Kasumi-1 (cell line): ENCODE results near the gene ZBTB6.
A peak's percentile ranks its signal among the peaks of the same experiment; 100 is the strongest.
"Not testable (repeated sequence)": the region's sequence is repeated elsewhere in the genome, so short reads cannot be mapped to it uniquely, and the experiment has no call there.

Source experiments
- DNase-seq, 2 experiments: peaks; one replicate each; lab custom pipeline; 2025; lab: John Stamatoyannopoulos, UW

Gene ZBTB6

DNA sequence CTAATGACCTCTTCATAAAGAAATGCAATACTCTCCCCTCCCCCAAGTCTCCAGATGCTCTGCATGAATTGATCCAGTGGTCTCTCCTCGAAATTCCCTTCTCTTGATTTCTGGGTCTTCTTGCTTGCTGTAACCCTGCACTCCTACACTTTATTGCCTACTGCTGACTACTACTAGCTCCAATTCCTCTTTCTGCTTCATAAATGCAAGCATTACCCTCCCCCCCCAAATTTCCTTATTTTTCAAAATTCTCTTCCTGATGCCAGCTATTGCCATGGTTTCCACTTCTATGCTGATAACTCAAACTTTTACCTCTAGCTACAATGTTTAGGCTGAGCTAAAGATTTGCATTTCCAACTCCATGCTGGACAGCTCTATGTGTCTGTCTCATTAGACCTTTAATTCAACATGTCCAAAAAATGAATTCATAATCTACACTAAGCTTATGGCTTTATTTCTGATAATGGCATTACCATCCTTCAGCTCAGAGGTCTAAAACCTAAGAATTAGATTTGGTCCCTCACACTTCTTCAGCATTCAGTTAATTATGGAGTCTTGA is 16.8 kb upstream of the ZBTB6 start:
- no peak for DNase-seq

DNA sequence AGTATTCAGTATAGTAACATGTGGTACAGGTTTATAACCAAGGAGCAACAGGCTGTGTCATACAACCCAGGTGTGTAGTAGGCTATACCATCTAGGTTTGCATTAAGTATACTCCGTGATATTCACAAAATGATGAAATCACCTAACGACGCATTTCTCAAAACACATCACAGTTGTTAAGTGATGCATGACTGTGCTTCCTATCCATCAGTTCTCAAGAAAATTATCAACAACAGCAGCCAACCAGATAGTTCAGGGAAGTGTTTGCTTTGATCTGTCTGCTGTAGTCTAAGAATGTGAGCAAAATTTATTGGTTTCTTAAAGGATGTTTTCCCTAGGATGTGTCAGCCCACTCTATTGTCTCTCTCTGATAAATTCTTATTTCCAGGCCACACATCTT is 10.8 kb upstream of the ZBTB6 start:
- no peak for DNase-seq

DNA sequence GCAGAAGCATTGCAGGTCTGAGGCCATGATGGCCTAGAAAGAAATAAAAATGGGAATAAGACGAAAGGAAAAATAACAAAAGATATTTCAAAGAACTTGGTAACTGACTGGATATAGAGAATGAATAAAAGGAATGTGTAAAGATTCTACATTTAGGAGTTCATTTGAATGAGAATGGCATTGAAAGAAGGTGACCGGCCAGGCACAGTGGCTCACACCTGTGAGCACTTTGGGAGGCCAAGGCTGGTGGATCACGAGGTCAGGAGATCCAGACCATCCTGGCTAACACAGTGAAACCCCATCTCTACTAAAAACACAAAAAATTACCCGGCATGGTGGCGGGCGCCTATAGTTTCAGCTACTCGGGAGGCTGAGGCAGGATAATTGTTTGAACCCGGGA is 9.6 kb upstream of the ZBTB6 start:
- DNase-seq: no peak

DNA sequence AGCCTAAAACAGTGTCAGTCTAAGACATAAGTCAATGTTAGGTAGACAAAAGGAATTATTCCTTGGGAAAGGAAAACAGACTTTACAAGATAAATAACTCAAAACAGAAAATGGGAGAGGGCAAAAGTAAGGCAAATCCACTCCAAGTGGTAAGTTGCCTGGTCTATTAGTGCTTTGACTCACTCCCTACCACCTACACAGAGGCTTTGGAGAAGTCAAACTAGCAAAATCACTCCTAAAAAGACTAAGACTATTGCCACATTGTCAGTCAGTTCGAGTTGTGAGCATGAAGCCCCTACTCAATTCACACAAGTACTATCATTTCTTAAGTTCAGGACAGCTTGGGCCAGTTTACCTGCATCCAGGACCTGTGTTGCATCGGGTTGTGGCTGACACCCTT is 5.2 kb upstream of the ZBTB6 start:
- DNase-seq: no peak

DNA sequence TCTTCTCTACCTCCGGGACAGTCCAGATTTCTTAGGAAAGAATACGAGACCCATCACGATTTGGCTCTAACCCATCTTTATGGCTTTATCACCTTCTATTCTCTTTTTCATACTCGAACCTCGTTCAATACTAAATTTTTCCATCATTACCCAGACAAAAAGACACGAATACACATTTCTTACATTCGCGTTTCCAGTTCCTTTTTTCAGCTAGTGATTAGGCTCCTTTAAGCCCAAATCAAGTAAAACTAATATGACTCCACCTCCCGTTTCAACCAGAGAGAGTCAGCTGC is 506 bp downstream of the ZBTB6 start:
- peak in 1 of 2 experiments; percentile 37 for DNase-seq

DNA sequence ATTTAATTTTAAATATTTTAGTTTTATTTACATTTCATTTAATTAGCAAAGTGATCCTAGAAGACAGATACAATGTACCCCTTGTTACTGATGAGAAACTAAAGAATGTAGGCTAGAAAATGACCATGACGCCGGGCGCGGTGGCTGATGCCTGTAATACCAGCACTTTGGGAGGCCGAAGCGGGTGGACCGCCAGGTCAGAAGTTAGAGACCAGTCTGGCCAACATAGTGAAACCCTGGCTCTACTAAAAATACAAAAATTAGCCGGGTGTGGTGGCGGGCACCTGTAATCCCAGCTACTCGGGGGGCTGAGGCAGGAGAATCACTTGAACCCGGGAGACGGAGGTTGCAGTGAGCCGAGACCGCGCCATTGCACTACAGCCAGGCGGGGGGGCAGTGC is 7.0 kb downstream of the ZBTB6 start:
- not testable (repeated sequence) for DNase-seq

DNA sequence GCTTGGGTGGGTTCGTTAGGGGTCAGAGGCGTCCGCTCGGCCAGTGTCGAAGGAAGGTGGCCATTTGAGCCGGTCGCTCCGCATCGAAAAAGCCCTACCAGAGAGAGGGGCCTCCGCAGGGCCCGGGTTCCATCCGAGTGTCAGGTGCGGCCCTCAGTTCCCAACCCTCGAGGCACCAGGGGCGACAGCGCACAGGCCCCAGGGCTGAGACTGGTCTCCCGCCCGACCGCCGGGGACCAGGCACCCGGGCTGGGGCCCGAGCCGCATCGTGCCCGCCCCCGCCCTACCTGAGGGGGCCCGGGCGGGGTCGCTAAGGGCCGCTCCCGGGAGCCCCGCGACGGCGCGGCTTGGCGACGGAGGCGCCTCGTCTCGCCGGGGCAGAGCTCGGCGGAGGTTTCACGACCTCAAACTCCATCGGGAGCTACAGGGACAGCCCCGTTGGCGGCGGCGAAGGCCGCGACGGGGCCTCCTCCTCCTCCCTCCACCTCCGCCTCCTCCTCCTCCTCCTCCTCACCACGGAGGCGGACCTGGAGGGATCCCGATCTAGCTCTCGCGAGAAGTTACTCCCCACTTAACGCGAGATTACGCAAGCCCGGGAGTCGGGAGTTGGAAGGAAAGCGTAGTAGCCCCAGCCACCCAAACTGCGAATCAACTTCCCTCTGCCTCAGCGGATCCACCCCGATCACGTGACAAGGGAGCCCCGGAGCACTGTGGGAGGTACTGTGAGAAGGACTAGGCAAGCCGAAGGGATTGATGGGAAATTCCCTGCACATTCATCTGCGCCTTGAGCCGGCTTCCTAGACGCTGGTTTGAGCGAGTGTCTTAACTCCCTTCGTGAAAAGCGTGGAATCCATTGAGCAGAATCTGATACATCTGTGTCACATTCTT is 8.1 kb downstream of the ZBTB6 start, which contains the start of gene RC3H2:
Gene RC3H2 (minus strand): TSS at position 537 of the 888 bp plus-strand sequence. CDS start 7,850 bp downstream, outside the sequence.
- peak; percentile 100 for DNase-seq

DNA sequence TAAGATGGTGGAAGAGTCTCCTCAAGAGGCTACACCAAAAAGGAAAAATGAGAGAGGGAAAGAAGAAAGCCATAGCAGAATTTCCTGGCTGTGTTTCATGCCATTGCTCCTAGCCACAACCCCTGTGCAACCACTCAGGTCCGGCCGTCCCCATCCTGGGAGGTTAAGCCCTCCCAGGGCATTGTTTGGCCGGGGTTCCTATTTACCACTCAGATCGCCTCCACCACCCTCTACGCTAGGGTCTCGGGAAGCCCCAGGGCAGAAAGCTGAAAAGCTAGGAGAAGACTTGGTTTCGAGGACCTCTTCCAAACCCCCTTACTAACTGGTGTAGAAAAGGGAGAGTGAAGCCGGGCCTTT is 8.7 kb downstream of the ZBTB6 start:
- peak in 1 of 2 experiments; percentile 44 for DNase-seq

DNA sequence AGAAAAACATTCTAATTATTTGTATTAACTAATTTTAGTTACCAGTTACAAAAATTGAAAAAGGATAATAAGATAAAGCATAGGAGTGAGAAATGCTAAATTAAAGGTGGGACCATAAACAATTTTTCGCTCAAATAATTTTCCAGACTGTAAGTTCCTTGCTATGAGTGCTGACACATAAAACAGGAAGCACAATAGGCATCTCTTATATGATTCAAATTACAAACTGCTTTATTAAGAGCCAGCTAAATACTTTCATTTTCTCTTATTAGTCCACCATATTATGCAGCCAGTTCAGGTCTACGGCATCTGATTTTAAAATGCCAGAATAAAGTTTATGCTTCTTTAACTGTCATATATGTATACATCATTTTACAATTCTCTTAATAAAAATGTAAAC is 12.3 kb downstream of the ZBTB6 start:
- peak; percentile 22 to 39 for DNase-seq

DNA sequence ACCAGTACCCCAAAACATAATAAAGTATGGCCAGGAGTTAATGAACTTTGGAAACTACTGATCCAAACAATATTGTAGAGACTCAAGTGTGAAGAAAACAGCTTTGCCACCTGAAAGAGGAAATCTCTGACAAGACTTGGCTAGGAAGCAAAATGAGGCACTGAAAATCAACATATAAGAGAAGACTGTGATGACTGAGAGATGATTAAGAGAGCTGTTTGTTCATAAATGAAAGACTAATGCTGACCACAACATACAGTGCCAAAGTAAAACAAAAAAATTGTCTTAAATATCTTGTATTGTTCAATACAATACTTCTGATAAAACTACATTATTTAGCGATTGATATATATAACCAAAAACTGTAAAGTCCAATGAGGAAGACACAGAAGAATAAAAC is 15.2 kb downstream of the ZBTB6 start:
- DNase-seq: no peak

DNA sequence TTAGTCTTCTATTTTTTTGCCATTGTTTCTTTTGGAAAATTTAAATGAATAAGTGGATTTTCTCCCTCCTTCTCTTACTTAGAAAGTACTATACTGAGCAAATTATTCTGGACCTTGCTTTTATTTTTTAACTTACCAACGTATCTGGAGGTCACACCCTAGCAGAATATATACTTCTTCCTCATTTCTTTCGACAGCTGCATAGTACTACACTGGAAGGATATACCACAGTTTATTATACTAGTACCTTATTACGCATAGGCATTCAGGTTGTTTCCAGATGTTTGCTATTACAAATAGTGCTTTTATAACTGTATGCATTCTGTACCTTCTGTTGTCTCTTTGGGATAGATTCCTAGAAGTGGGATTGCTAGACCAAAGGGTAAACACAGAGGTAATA is 24.6 kb downstream of the ZBTB6 start:
- DNase-seq: no peak

DNA sequence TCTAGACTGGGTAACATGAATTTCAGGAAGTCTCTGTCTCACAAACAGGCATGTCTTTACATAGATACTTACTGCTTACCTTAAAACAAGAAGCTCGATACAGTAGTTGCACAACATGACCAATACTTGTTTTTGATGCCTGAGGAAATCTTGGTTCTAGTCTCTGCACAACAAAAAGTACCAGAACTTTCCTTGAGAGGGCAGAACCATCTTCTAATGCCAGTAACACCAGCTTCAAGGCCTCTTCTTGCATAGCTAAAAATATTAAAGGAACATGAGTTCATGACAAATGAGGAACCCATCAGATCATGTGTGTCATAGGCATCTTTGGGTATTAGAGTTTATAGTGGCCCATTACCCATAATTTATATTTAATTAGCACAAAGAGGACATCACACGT is 30.0 kb downstream of the ZBTB6 start:
- no peak for DNase-seq

DNA sequence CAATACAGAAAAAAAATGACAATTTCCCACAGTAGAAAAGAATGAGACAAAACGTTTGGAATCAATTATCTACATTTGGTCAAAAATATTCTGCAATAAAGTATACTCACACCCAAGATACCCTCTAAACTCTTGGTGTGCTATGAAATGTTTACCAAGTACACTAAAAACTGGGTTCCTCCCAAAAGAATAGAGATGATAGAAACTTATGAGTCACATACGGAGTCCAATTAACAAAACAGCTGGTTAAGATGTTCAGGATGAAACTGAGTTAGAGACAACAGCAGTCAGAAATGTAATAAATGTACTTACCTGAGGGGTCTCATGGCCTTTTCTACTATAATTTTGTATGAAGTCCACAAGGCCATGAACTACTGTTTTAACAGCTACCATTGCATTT is 33.7 kb downstream of the ZBTB6 start:
- DNase-seq: no peak

DNA sequence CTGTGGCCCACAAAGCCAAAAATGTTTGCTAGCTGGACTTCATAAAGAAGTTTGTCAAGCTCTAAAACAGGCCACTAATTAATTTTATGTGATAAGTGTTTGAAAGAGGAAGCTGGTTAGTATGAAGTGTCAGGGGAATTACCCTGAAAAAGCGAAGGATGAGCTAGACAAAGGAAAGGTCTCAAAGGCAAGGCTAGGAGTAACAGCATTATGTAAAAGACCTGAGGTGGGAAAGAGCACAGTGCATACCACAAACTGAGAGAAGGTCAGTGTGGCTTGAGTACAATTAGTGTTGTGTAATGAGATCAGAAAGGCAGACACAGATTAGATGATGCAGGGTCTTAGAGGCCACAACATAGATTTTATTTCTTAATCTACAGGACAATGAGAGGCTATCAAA is 37.6 kb downstream of the ZBTB6 start:
- DNase-seq: no peak

DNA sequence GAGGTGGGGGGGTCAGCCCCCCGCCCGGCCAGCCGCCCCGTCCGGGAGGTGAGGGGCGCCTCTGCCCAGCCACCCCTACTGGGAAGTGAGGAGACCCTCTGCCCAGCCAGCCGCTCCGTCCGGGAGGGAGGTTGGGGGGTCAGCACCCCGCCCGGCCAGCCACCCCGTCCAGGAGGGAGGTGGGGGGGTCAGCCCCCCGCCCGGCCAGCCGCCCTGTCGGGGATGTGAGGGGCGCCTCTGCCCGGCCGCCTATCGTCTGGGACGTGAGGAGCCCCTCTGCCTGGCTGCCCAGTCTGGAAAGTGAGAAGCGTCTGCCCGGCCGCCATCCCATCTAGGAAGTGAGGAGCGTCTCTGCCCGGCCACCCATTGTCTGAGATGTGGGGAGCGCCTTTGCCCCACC is 45.8 kb downstream of the ZBTB6 start:
- not testable (repeated sequence) for DNase-seq

DNA sequence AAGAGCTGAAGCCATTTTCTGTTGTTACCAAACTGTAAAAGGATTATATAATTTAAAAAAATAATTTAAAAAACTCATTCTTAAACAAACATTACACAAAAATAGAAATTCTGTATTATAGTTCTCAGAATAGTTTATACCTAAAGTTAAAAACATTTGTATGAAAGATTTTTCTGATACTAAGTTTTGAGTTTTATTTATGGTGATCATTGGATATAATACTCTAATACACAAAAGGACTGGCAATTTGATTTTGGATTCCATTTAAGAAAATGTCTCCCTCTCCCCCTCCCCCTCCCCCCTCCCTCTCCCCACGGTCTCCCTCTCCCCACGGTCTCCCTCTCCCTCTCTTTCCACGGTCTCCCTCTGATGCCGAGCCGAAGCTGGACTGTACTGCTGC is 47.0 kb downstream of the ZBTB6 start:
- DNase-seq: no peak

DNA sequence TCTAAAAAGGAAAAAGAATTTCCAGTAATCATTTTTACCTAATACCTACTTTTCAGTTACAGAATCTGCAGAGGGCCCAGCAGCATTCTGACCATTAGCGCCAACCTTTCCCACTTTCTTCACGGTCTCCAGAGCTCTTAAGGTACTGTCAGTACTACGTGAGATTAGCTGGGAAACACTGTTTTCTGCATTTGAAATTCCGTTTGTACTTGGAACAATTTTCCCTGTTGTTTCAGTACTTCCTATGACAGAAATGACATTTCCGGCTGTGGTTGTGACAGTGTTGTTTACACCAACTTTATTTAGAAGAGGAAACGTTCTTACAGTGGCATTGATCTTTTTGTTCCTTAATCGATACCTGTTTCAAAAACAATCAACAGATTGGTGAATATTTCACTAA is 47.8 kb downstream of the ZBTB6 start:
- DNase-seq: no peak

DNA sequence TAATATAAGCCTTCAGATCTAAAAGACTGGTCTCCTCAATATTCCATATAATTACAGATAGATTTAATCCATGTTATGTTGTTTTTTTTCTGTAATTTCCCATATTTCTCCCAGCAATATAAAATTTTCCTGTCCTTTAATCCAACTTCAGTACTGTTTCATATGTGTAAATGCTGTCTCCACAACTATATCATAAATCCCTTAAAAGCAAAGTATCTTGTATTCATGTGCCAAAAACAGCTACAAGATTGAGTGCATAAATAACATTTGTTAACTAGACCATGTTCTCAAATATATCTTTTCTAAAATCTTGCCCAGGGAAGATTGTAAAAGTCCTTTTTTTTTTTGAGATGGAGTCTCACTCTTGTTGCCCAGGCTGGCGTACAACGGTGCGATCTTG is 49.7 kb downstream of the ZBTB6 start:
- DNase-seq: no peak

DNA sequence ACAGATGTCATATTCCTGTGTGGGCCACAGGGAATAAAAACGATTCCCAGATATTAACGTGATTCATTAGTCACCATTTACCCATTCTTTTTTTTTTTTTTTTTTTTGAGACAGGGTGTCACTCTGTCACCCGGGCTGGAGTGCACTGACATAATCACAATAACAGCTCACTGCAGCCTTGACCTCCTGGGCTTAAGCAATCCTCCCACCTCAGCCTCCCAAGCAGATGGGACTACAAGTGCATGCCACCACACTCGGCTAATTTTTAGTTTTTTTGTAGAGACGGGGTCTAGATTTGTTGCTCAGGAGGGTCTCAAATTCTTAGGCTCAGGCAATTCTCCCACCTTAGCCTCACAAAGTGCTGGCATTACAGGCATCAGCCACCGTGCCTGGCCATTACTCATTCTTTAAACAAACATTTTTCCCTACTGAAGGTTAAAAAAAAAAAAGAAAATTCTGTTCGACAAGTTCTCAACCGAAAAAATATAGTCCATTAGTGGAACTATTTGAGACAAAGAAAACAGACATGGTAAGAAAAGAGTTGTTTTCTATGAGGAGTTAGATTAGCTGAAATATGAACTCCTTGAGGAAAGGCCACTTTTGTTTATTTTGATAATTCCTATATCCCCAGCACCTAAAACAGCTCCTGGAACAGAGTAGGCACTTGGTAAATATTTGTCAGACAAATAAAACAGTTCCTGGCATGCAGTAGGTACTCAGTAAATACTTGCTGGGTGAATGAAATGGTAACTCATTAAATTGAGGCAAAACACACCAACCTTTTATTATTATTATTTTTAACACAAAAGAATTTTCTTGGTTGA is 52.6 kb downstream of the ZBTB6 start:
- DNase-seq: no peak
